Activated CD4-positive, alpha-beta T cell treated with anti-CD3 and anti-CD28 coated beads, Interleukin-2, amount 10 ng/mL, durations not matched to agents 24 days and 14 days (primary cell): ENCODE measurements around the gene ARID5B. TPM values are rescaled to one million over a fixed set of nuclear protein-coding genes. Genes with fewer than 3 reads are reported as not detected.

ENCODE experiments used
- DNase-seq: peaks from one replicate; pipeline ENCODE4 v3.0.0; 2022
- H3K27ac Mint-ChIP-seq: one replicate; pipeline ENCODE4 v1.8.0; 2022; ENCODE audit warnings: mild to moderate bottlenecking, mixed read lengths
- H3K27me3 Mint-ChIP-seq: one replicate; pipeline ENCODE4 v1.8.0; 2022; ENCODE audit warnings: mixed read lengths
- H3K36me3 Mint-ChIP-seq: one replicate; pipeline ENCODE4 v1.8.0; 2022; ENCODE audit warnings: low read depth, mild to moderate bottlenecking, mixed read lengths
- H3K4me1 Mint-ChIP-seq: one replicate; pipeline ENCODE4 v1.8.0; 2021; ENCODE audit warnings: mixed read lengths
- H3K4me3 Mint-ChIP-seq: one replicate; pipeline ENCODE4 v1.8.0; 2022; ENCODE audit warnings: mild to moderate bottlenecking, moderate library complexity, mixed read lengths
- H3K9me3 Mint-ChIP-seq: one replicate; pipeline ENCODE4 v1.8.0; 2021; ENCODE audit warnings: mixed read lengths
- intact Hi-C: fragments of 100-400 bp; cut with micrococcal nuclease; formaldehyde crosslinking; loops from one replicate; pipeline ENCODE4 v1.15.1; 2023
- total RNA-seq: library from RNA; stranded (reverse); gene quantifications from 2 replicates; pipeline ENCODE4 v1.2.3, GENCODE V29; 2022

The ARID5B gene
- total RNA-seq, 1 donor from 2014 or later = 58.2 TPM

GRCh38 chr10:62057850-62058249 is 156.4 kb downstream of the ARID5B start:
- no peak overlapping the region for H3K27ac Mint-ChIP-seq
- intact Hi-C loops = loop anchor here (10.0 kb wide), 2 partner anchors 677 to 1207 kb away; no protein-coding TSS in a partner anchor
- H3K4me1 Mint-ChIP-seq = peaks cover 86% of the 10 kb centered on the region
- DNase-seq = no peak
- peaks cover 21% of the 10 kb centered on the region for H3K9me3 Mint-ChIP-seq
- peaks cover 98% of the 10 kb centered on the region for H3K36me3 Mint-ChIP-seq
- no peaks in the 10 kb centered on the region for H3K27me3 Mint-ChIP-seq
- H3K4me3 Mint-ChIP-seq = peak overlapping the region; percentile 62

GRCh38 chr10:62058476-62058875 is 157.0 kb downstream of the ARID5B start:
- peak overlapping the region; percentile 49 for H3K4me3 Mint-ChIP-seq
- DNase-seq = no peak
- H3K4me1 Mint-ChIP-seq = peaks cover 86% of the 10 kb centered on the region
- intact Hi-C loops = loop anchor here (10.0 kb wide), 2 partner anchors 676 to 1206 kb away; no protein-coding TSS in a partner anchor
- H3K27ac Mint-ChIP-seq = peak overlapping the region; percentile 59
- peaks cover 16% of the 10 kb centered on the region for H3K9me3 Mint-ChIP-seq
- no peaks in the 10 kb centered on the region for H3K27me3 Mint-ChIP-seq
- H3K36me3 Mint-ChIP-seq = peaks cover 94% of the 10 kb centered on the region

- H3K4me1 Mint-ChIP-seq = peaks cover 86% of the 10 kb centered on the region
- H3K9me3 Mint-ChIP-seq = peaks cover 16% of the 10 kb centered on the region
- DNase-seq = no peak
- peak overlapping the region; percentile 14 for H3K4me3 Mint-ChIP-seq
- H3K36me3 Mint-ChIP-seq = peaks cover 94% of the 10 kb centered on the region
- H3K27me3 Mint-ChIP-seq = no peaks in the 10 kb centered on the region
- H3K27ac Mint-ChIP-seq = peak overlapping the region; percentile 59
- intact Hi-C loops = loop anchor here (10.0 kb wide), 2 partner anchors 676 to 1206 kb away; no protein-coding TSS in a partner anchor
These were observed 157.4 kb downstream of the ARID5B start for GRCh38 chr10:62058896-62059216.

- Mint-ChIP-seq H3K4me1 (peaks cover 86% of the 10 kb centered on the region), H3K27me3 (no peaks in the 10 kb centered on the region), H3K36me3 (peaks cover 94% of the 10 kb centered on the region), H3K9me3 (peaks cover 16% of the 10 kb centered on the region), H3K27ac (peak overlapping the region; percentile 59), H3K4me3 (peak overlapping the region; percentile 14)
- intact Hi-C loops = loop anchor here (10.0 kb wide), 2 partner anchors 675 to 1205 kb away; no protein-coding TSS in a partner anchor
- no peak for DNase-seq
These were observed 157.9 kb downstream of the ARID5B start for GRCh38 chr10:62059217-62059920.

GRCh38 chr10:62062028-62062427 is 160.5 kb downstream of the ARID5B start:
- H3K4me1 Mint-ChIP-seq = peaks cover 79% of the 10 kb centered on the region
- intact Hi-C loops = loop anchor here (1.0 to 2.0 kb wide), 2 partner anchors 11 to 19 kb away; no protein-coding TSS in a partner anchor
- peaks cover 94% of the 10 kb centered on the region for H3K36me3 Mint-ChIP-seq
- H3K4me3 Mint-ChIP-seq = peak overlapping the region; percentile 67
- no peaks in the 10 kb centered on the region for H3K27me3 Mint-ChIP-seq
- peaks cover 16% of the 10 kb centered on the region for H3K9me3 Mint-ChIP-seq
- peak overlapping the region; percentile 84 for H3K27ac Mint-ChIP-seq
- DNase-seq = no peak

GRCh38 chr10:62062752-62063512 is 161.4 kb downstream of the ARID5B start:
- Mint-ChIP-seq H3K27ac (peak overlapping the region; percentile 84), H3K27me3 (no peaks in the 10 kb centered on the region), H3K36me3 (peaks cover 91% of the 10 kb centered on the region), H3K9me3 (peaks cover 16% of the 10 kb centered on the region), H3K4me3 (peak overlapping the region; percentile 67), H3K4me1 (peaks cover 76% of the 10 kb centered on the region)
- intact Hi-C loops = loop anchor here (1.0 to 2.0 kb wide), 2 partner anchors 12 to 18 kb away; no protein-coding TSS in a partner anchor
- DNase-seq = no peak

GRCh38 chr10:62063795-62064472 is 162.4 kb downstream of the ARID5B start:
- H3K36me3 Mint-ChIP-seq = peaks cover 86% of the 10 kb centered on the region
- H3K9me3 Mint-ChIP-seq = peaks cover 16% of the 10 kb centered on the region
- peaks cover 69% of the 10 kb centered on the region for H3K4me1 Mint-ChIP-seq

GRCh38 chr10:62067560-62067959 is 166.1 kb downstream of the ARID5B start:
- peaks cover 64% of the 10 kb centered on the region for H3K4me1 Mint-ChIP-seq
- no peaks in the 10 kb centered on the region for H3K27me3 Mint-ChIP-seq
- H3K9me3 Mint-ChIP-seq = no peaks in the 10 kb centered on the region
- H3K4me3 Mint-ChIP-seq = no peak overlapping the region
- peaks cover 86% of the 10 kb centered on the region for H3K36me3 Mint-ChIP-seq
- peak overlapping the region; percentile 56 for H3K27ac Mint-ChIP-seq
- intact Hi-C loops = no loop called here
- DNase-seq = no peak

More at GRCh38 chr10:62063795-62064472, 162.4 kb downstream of the ARID5B start:
- H3K4me3 Mint-ChIP-seq = peak overlapping the region; percentile 69
- no peaks in the 10 kb centered on the region for H3K27me3 Mint-ChIP-seq
- intact Hi-C loops = loop anchor here (1.0 to 2.0 kb wide), 2 partner anchors 8 to 17 kb away; no protein-coding TSS in a partner anchor
- peak overlapping the region; percentile 84 for H3K27ac Mint-ChIP-seq
- DNase-seq = peak; percentile 73

GRCh38 chr10:62068464-62068863 is 167.0 kb downstream of the ARID5B start:
- H3K4me3 Mint-ChIP-seq = no peak overlapping the region
- H3K36me3 Mint-ChIP-seq = peaks cover 89% of the 10 kb centered on the region
- DNase-seq = no peak
- H3K9me3 Mint-ChIP-seq = peaks cover 4% of the 10 kb centered on the region
- intact Hi-C loops = no loop called here
- H3K4me1 Mint-ChIP-seq = peaks cover 66% of the 10 kb centered on the region
- H3K27me3 Mint-ChIP-seq = no peaks in the 10 kb centered on the region
- H3K27ac Mint-ChIP-seq = peak overlapping the region; percentile 20

- Mint-ChIP-seq H3K4me3 (no peak overlapping the region), H3K27ac (peak overlapping the region; percentile 62), H3K4me1 (peaks cover 59% of the 10 kb centered on the region), H3K36me3 (peaks cover 87% of the 10 kb centered on the region), H3K27me3 (no peaks in the 10 kb centered on the region), H3K9me3 (peaks cover 4% of the 10 kb centered on the region)
- intact Hi-C loops = no loop called here
- no peak for DNase-seq
These were observed 168.1 kb downstream of the ARID5B start for GRCh38 chr10:62069452-62070178.

- DNase-seq = no peak
- intact Hi-C loops = loop anchor here (1.0 kb wide), 1 partner anchor 8 kb away; no protein-coding TSS in a partner anchor
- Mint-ChIP-seq H3K4me3 (peak overlapping the region; percentile 55), H3K4me1 (peaks cover 57% of the 10 kb centered on the region), H3K9me3 (peaks cover 4% of the 10 kb centered on the region), H3K27me3 (no peaks in the 10 kb centered on the region), H3K27ac (peak overlapping the region; percentile 91), H3K36me3 (peaks cover 83% of the 10 kb centered on the region)
These were observed 170.4 kb downstream of the ARID5B start for GRCh38 chr10:62071846-62072281.

- Mint-ChIP-seq H3K4me3 (peak overlapping the region; percentile 33), H3K36me3 (peaks cover 85% of the 10 kb centered on the region), H3K9me3 (peaks cover 4% of the 10 kb centered on the region), H3K27me3 (no peaks in the 10 kb centered on the region), H3K4me1 (peaks cover 61% of the 10 kb centered on the region), H3K27ac (peak overlapping the region; percentile 91)
- intact Hi-C loops = loop anchor here (1.0 kb wide), 1 partner anchor 9 kb away; no protein-coding TSS in a partner anchor
- DNase-seq = no peak
These were observed 171.4 kb downstream of the ARID5B start for GRCh38 chr10:62072901-62073300.

GRCh38 chr10:62073429-62073828 is 171.9 kb downstream of the ARID5B start:
- peak overlapping the region; percentile 33 for H3K4me3 Mint-ChIP-seq
- peaks cover 66% of the 10 kb centered on the region for H3K4me1 Mint-ChIP-seq
- H3K27me3 Mint-ChIP-seq = no peaks in the 10 kb centered on the region
- H3K27ac Mint-ChIP-seq = peak overlapping the region; percentile 79
- H3K9me3 Mint-ChIP-seq = peaks cover 6% of the 10 kb centered on the region
- peaks cover 86% of the 10 kb centered on the region for H3K36me3 Mint-ChIP-seq
- intact Hi-C loops = no loop called here
- no peak for DNase-seq
